Right lobe of liver (tissue), 6 donors: Measurements from ENCODE around the gene LDB2. TPM values are rescaled to one million over a fixed set of nuclear protein-coding genes. Genes with fewer than 3 reads are reported as not detected.

Experiments
- ATAC-seq, 4 donors: fragments of 200-7000 bp; cut with Tn5 transposase; one replicate each; pipeline ENCODE4 v1.9.1; 2020; ENCODE audit warnings: mild to moderate bottlenecking in 4 of 4, moderate library complexity in 4 of 4
- DNase-seq, 3 donors: peaks; one replicate each; pipeline ENCODE4 v3.0.0-alpha.2; 2020
- H3K27ac ChIP-seq, 3 donors: fragments of 200-600 bp; one replicate each; pipeline ENCODE4 v1.8.0; 2022
- H3K27me3 ChIP-seq, 2 donors: fragments of 200-600 bp; one replicate each; pipeline ENCODE4 v1.8.0; 2022
- H3K36me3 ChIP-seq, 4 donors: fragments of 200-600 bp; sonication (generic) in 1 of 4; one replicate each; pipeline versions ENCODE4 v1.5.1 to v1.8.0; 2017 to 2022; ENCODE audit warnings: control low read depth in 1 of 4
- H3K4me1 ChIP-seq, 4 donors: fragments of 200-600 bp; sonication (generic) in 1 of 4; one replicate each; pipeline versions ENCODE4 v1.5.1 to v1.8.0; 2017 to 2022; ENCODE audit warnings: control low read depth in 1 of 4
- H3K4me3 ChIP-seq, 3 donors: fragments of 200-600 bp; one replicate each; pipeline ENCODE4 v1.8.0; 2022
- H3K9me3 ChIP-seq, 4 donors: fragments of 200-600 bp; sonication (generic) in 1 of 4; one replicate each; pipeline versions ENCODE4 v1.5.1 to v1.8.0; 2017 to 2022; ENCODE audit warnings: control low read depth in 1 of 4
- POLR2A ChIP-seq: fragments of 450-650 bp; IDR thresholded peaks from one replicate; pipeline ENCODE4 v1.6.1; 2017; ENCODE audit warnings: antibody characterized with exemption, mild to moderate bottlenecking
- WGBS: methylation state at CpG from one replicate; pipeline ENCODE4 v1.1.6; 2018; ENCODE audit warnings: low coverage, low lambda C conversion rate; ENCODE audit not compliant: insufficient coverage; ENCODE audit errors: missing lambda C conversion rate; 5-methylcytosine and 5-hydroxymethylcytosine counted together
- intact Hi-C, 2 donors: fragments of 100-400 bp; cut with DNase I; formaldehyde crosslinking; loops; one replicate each; pipeline versions ENCODE4 v1.11.2 to v1.14.1; 2022
- total RNA-seq, 6 experiments: library from RNA; depleted of rRNA in 2 of 6; stranded (reverse); fragments of >200 nt in 2 of 6; fragmentation: NEBNext Ultra II Directional in 3 of 6; extraction: Animal tissue kit (Norgen Biotek cat#: 25700) in 3 of 6; gene quantifications; one replicate each; pipeline versions ENCODE4 v1.1.0 to v1.2.4, GENCODE V29; 2016 to 2023
- TF ChIP-seq, protein P1 (sequence below), 4 donors: fragments of 200-600 bp in 3 of 4; fragments of 450-650 bp in 1 of 4; IDR thresholded peaks; one replicate each; pipeline versions ENCODE4 v1.5.1 to v1.8.0; 2016 to 2022; ENCODE audit warnings: antibody characterized with exemption in 4 of 4, mild to moderate bottlenecking in 2 of 4
- donor health status: DM: no; HTN: yes; CAD: no.
- donor health status: DM: no; HTN: no; CAD: no.
- donor health status: DM: no; HTN: no; CAD: no.
- donor health status: DM: no; HTN: yes; CAD: no.
- donor health status: DM: no; HTN: yes; CAD: no.

Gene LDB2
- total RNA-seq, 6 experiments from 2014 or later, result 11.4 to 26.6 (median 17.3) TPM

DNA sequence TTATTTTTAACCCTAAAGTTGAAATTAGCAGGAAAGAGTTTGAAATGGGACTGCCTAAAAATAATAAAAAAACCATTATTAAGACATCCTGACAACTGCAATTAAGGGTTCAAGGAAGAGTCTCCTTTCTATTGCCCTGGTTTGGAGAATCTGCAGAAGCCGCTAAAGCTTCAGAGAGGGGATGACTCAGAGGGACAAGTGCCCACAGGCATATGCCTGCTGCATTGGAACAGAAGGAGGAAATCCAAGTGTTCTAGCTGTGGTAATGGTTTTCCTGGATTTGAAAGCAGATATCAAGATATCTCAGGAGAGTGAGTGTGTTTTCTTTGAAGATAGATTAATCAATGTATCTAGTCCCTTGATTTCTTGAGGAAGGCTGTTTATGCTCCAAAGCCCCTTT is 437.1 kb downstream of the LDB2 start:
- H3K27me3 ChIP-seq, result no peaks in the 10 kb centered on the region
- DNase-seq, result no peak
- WGBS, result 70% methylated on average over 1 of the region's 1 CpG
- no peak overlapping the region for H3K4me3 ChIP-seq
- no peak overlapping the region for H3K27ac ChIP-seq
- intact Hi-C loops, result no loop called here
- H3K36me3 ChIP-seq, result no peaks in the 10 kb centered on the region
- ATAC-seq, result no peak
- H3K9me3 ChIP-seq, result no peaks in the 10 kb centered on the region
- no peaks in the 10 kb centered on the region for H3K4me1 ChIP-seq
- TF ChIP-seq, protein P1, sequence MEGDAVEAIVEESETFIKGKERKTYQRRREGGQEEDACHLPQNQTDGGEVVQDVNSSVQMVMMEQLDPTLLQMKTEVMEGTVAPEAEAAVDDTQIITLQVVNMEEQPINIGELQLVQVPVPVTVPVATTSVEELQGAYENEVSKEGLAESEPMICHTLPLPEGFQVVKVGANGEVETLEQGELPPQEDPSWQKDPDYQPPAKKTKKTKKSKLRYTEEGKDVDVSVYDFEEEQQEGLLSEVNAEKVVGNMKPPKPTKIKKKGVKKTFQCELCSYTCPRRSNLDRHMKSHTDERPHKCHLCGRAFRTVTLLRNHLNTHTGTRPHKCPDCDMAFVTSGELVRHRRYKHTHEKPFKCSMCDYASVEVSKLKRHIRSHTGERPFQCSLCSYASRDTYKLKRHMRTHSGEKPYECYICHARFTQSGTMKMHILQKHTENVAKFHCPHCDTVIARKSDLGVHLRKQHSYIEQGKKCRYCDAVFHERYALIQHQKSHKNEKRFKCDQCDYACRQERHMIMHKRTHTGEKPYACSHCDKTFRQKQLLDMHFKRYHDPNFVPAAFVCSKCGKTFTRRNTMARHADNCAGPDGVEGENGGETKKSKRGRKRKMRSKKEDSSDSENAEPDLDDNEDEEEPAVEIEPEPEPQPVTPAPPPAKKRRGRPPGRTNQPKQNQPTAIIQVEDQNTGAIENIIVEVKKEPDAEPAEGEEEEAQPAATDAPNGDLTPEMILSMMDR (IDR thresholded peaks at IDR 0.05), result no peak
- TF ChIP-seq POLR2A, result no peak

DNA sequence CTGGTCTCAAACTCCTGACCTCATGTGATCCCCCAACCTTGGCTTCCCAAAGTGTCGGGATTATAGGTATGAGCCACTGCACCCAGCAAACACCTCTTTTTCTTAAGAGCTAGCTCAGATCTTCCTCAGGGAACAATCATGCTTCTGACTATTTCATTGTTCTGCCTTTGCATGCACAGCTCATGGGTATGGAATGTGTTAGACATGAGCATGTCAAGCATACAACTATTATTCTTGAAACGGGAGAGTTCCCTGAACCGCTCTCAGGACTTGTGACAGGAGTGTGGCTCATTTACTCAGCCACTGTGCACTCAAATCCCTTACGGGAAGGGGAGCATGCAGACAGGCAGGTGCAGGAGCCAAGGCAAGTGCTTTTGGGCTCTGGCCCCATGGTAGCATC is 440.5 kb downstream of the LDB2 start:
- WGBS, result 92% methylated on average over 4 of the region's 4 CpGs

More for the DNA sequence above, 440.5 kb downstream of the LDB2 start:
- DNase-seq (no peak), ATAC-seq (no peak)
- Histone ChIP-seq H3K4me1 (no peaks in the 10 kb centered on the region), H3K27me3 (no peaks in the 10 kb centered on the region), H3K9me3 (no peaks in the 10 kb centered on the region), H3K36me3 (no peaks in the 10 kb centered on the region), H3K27ac (no peak overlapping the region), H3K4me3 (no peak overlapping the region)
- no peak for TF ChIP-seq POLR2A
- TF ChIP-seq, protein P1 (IDR thresholded peaks at IDR 0.05), result no peak
- intact Hi-C loops, result loop anchor here in 1 of 2 donors (10.0 kb wide), 1 partner anchor 163 kb away; no protein-coding TSS in a partner anchor
